HEK293T (cell line): ENCODE measurements around the gene NBAS.

Source experiments
- FOXK2 ChIP-seq: fragments of 450-650 bp; IDR thresholded peaks from 2 replicates; pipeline ENCODE4 v1.6.1; 2016; ENCODE audit warnings: mild to moderate bottlenecking
- FOXM1 ChIP-seq: fragments of 450-650 bp; IDR thresholded peaks from 2 replicates; pipeline ENCODE4 v1.6.1; 2017; ENCODE audit warnings: mild to moderate bottlenecking, borderline replicate concordance
- NFRKB ChIP-seq: fragments of 450-650 bp; IDR thresholded peaks from 2 replicates; pipeline ENCODE4 v1.6.1; 2016; ENCODE audit warnings: mild to moderate bottlenecking, moderate library complexity
- PKNOX1 ChIP-seq: fragments of 450-650 bp; IDR thresholded peaks from 2 replicates; pipeline ENCODE4 v1.6.1; 2016
- SP1 ChIP-seq: fragments of 450-650 bp; IDR thresholded peaks from 2 replicates; pipeline ENCODE4 v1.6.1; 2017
- SUZ12 ChIP-seq: fragments of 450-650 bp; IDR thresholded peaks from 2 replicates; pipeline ENCODE4 v1.6.1; 2016; ENCODE audit warnings: mild to moderate bottlenecking
- ZNF384 ChIP-seq: fragments of 450-650 bp; IDR thresholded peaks from 2 replicates; pipeline ENCODE4 v1.6.1; 2016

- no peak for TF ChIP-seq FOXK2
- TF ChIP-seq PKNOX1, result no peak
- no peak for TF ChIP-seq SUZ12
- no peak for TF ChIP-seq SP1
- TF ChIP-seq FOXM1, result no peak
- TF ChIP-seq NFRKB, result no peak
- TF ChIP-seq ZNF384, result no peak
Measured at GRCh38 chr2:15147591-15147990, 413.5 kb downstream of the NBAS start.
